Subcutaneous abdominal adipose tissue (tissue), 5 donors: Measurements from ENCODE around the gene ADORA2B.

Experiments used
- H3K27ac ChIP-seq: one replicate; pipeline ENCODE4 v1.7.0; 2013; ENCODE audit warnings: low read depth, mild to moderate bottlenecking, inconsistent platforms, low read length, moderate library complexity
- H3K27me3 ChIP-seq, 5 donors: one replicate each; pipeline ENCODE4 v1.7.0; 2013; ENCODE audit warnings: low read length in 5 of 5, inconsistent platforms in 1 of 5; ENCODE audit not compliant: control insufficient read depth in 5 of 5, insufficient read depth in 4 of 5
- H3K36me3 ChIP-seq, 5 donors: one replicate each; pipeline ENCODE4 v1.7.0; 2013; ENCODE audit warnings: low read length in 5 of 5; ENCODE audit not compliant: control insufficient read depth in 5 of 5, insufficient read depth in 5 of 5
- H3K4me1 ChIP-seq, 5 donors: one replicate each; pipeline ENCODE4 v1.7.0; 2013; ENCODE audit warnings: low read length in 5 of 5, mild to moderate bottlenecking in 3 of 5, moderate library complexity in 1 of 5; ENCODE audit not compliant: control insufficient read depth in 5 of 5, insufficient read depth in 5 of 5
- H3K4me3 ChIP-seq, 5 donors: one replicate each; pipeline ENCODE4 v1.7.0; 2013; ENCODE audit warnings: low read length in 5 of 5, low read depth in 1 of 5
- H3K9ac ChIP-seq, 5 donors: one replicate each; pipeline ENCODE4 v1.7.0; 2013; ENCODE audit warnings: low read length in 5 of 5, mild to moderate bottlenecking in 4 of 5, moderate library complexity in 3 of 5
- H3K9me3 ChIP-seq, 5 donors: one replicate each; pipeline ENCODE4 v1.7.0; 2013; ENCODE audit warnings: low read length in 5 of 5; ENCODE audit not compliant: control insufficient read depth in 5 of 5
- donor health status: healthy.
- donor health status: healthy.
- donor health status: healthy.
- donor health status: healthy.
- donor health status: healthy.

ADORA2B gene

GRCh38 chr17:15999141-15999973 lies 54.4 kb downstream of the ADORA2B start, which contains the start of the genes TTC19 and ZSWIM7:
TTC19 (plus strand) TSS chr17:15999824; CDS start chr17:15999849, 25 bp downstream.
ZSWIM7 (minus strand) TSS chr17:15999704; CDS start chr17:15999594, 110 bp downstream.
- H3K9me3 ChIP-seq, result peaks cover 0 to 3% (median 0%) of the 10 kb centered on the region in 5 donors
- H3K36me3 ChIP-seq, result peaks cover 10 to 33% (median 21%) of the 10 kb centered on the region in 5 donors
- peak within 1 kb of the TSS; percentile 81 to 92 (median 84) for H3K4me3 ChIP-seq
- H3K4me1 ChIP-seq, result peaks cover 4 to 32% (median 28%) of the 10 kb centered on the region in 5 donors
- peak within 1 kb of the TSS; percentile 98 for H3K27ac ChIP-seq
- no peaks in the 10 kb centered on the region for H3K27me3 ChIP-seq
- H3K9ac ChIP-seq, result peak within 1 kb of the TSS; percentile 83 to 92 (median 90)

GRCh38 chr17:15999974-16000827 lies 55.3 kb downstream of the ADORA2B start:
- H3K9me3 ChIP-seq, result peaks cover 0 to 3% (median 0%) of the 10 kb centered on the region in 5 donors
- H3K27ac ChIP-seq, result peak overlapping the region; percentile 77
- H3K4me1 ChIP-seq, result peaks cover 4 to 34% (median 29%) of the 10 kb centered on the region in 5 donors

GRCh38 chr17:16001226-16001897 lies 56.4 kb downstream of the ADORA2B start:
- H3K9ac ChIP-seq, result no peak overlapping the region
- peaks cover 0 to 3% (median 0%) of the 10 kb centered on the region in 5 donors for H3K9me3 ChIP-seq
- peaks cover 24 to 52% (median 40%) of the 10 kb centered on the region in 5 donors for H3K36me3 ChIP-seq
- peak overlapping the region in 3 of 5 donors; percentile 81 to 91 (median 84) for H3K4me3 ChIP-seq
- H3K4me1 ChIP-seq, result peaks cover 4 to 34% (median 29%) of the 10 kb centered on the region in 5 donors
- no peak overlapping the region for H3K27ac ChIP-seq
- H3K27me3 ChIP-seq, result no peaks in the 10 kb centered on the region

More at GRCh38 chr17:15999974-16000827, 55.3 kb downstream of the ADORA2B start:
- peaks cover 19 to 41% (median 29%) of the 10 kb centered on the region in 5 donors for H3K36me3 ChIP-seq
- H3K4me3 ChIP-seq, result peak overlapping the region; percentile 81 to 92 (median 84)
- H3K27me3 ChIP-seq, result no peaks in the 10 kb centered on the region
- H3K9ac ChIP-seq, result peak overlapping the region in 4 of 5 donors; percentile 83 to 90 (median 86)

- H3K9ac ChIP-seq, result no peak overlapping the region
- H3K4me3 ChIP-seq, result no peak overlapping the region
- no peak overlapping the region for H3K27ac ChIP-seq
- peaks cover 36 to 64% (median 52%) of the 10 kb centered on the region in 5 donors for H3K36me3 ChIP-seq
- H3K27me3 ChIP-seq, result no peaks in the 10 kb centered on the region
- H3K9me3 ChIP-seq, result peaks cover 0 to 3% (median 0%) of the 10 kb centered on the region in 5 donors
- peaks cover 4 to 34% (median 29%) of the 10 kb centered on the region in 5 donors for H3K4me1 ChIP-seq
Measured at GRCh38 chr17:16002708-16003260, 57.9 kb downstream of the ADORA2B start.

DNA sequence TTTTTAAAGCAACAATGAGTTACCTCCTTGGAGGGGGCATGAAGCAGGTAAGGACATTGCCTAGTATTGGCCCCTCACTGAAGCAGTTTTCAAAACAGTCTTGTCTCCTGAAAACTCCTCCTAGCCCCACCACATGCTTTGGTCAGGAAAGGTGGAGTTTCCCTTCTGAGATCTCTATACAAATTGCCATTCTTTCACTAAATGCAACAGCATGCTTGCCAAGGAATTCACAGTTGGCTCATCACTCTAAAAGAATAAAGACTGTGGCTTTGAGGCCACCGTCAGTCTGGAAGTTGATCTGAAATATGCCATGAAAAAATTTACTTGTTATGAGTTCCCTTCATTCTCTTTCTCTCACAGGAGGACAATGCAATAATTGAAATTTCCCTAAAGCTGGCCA lies 58.9 kb downstream of the ADORA2B start:
- Histone ChIP-seq H3K9me3 (peaks cover 0 to 3% (median 0%) of the 10 kb centered on the region in 5 donors), H3K27ac (peak overlapping the region; percentile 4), H3K4me3 (no peak overlapping the region), H3K36me3 (peaks cover 46 to 74% (median 63%) of the 10 kb centered on the region in 5 donors), H3K9ac (no peak overlapping the region), H3K27me3 (no peaks in the 10 kb centered on the region), H3K4me1 (peaks cover 4 to 33% (median 21%) of the 10 kb centered on the region in 5 donors)

DNA sequence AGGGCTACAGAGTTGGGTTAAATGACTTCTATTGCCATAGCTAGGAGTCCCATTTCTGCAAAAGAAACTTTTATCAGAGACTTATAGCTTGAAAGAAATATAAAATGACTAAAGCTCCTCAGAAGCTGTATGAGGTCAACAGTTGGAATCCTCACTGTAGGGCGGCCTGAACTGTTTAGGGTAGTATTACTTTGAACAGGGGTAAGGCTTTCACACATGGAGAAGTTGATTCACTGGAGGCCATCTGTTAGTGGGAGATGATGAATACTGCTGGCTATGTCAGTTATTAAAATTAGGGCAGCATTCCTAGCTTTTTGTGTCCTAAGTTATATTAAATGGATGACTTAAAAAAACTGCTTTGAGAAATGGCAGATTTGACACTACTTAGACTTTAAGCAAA lies 60.7 kb downstream of the ADORA2B start:
- Histone ChIP-seq H3K9ac (no peak overlapping the region), H3K36me3 (peaks cover 46 to 74% (median 67%) of the 10 kb centered on the region in 5 donors), H3K4me1 (peaks cover 4 to 27% (median 11%) of the 10 kb centered on the region in 5 donors), H3K27me3 (no peaks in the 10 kb centered on the region), H3K4me3 (no peak overlapping the region), H3K27ac (no peak overlapping the region), H3K9me3 (peaks cover 0 to 3% (median 0%) of the 10 kb centered on the region in 5 donors)

DNA sequence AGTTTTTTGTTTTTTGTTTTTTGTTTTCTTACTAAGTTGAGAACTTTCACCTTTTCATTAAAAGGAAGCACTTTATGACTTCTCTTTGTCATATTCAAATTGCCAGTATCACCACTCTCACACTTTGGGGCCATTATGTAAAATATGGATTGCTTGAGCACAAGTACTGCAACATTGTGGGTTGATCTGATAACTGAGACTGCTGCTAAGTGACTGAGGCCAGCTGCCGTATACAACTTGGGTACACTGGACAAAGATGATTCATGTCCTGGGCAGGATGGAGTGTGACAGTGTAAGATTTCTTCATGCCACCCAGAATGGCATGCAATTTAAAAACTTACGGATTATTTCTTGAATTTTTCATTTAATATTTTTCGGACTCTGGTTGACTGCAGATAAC lies 62.5 kb downstream of the ADORA2B start:
- no peak overlapping the region for H3K27ac ChIP-seq
- H3K9me3 ChIP-seq, result no peaks in the 10 kb centered on the region
- no peak overlapping the region for H3K4me3 ChIP-seq
- no peak overlapping the region for H3K9ac ChIP-seq
- H3K36me3 ChIP-seq, result peaks cover 48 to 68% (median 60%) of the 10 kb centered on the region in 5 donors
- peaks cover 0 to 20% (median 7%) of the 10 kb centered on the region in 5 donors for H3K4me1 ChIP-seq
- H3K27me3 ChIP-seq, result no peaks in the 10 kb centered on the region

- Histone ChIP-seq H3K4me3 (no peak overlapping the region), H3K27ac (peak overlapping the region; percentile 2), H3K9me3 (no peaks in the 10 kb centered on the region), H3K36me3 (peaks cover 9 to 21% (median 17%) of the 10 kb centered on the region in 5 donors), H3K4me1 (peaks cover 0 to 10% (median 0%) of the 10 kb centered on the region in 5 donors), H3K27me3 (no peaks in the 10 kb centered on the region), H3K9ac (no peak overlapping the region)
Measured at GRCh38 chr17:16013943-16014407, 69.0 kb downstream of the ADORA2B start.

DNA sequence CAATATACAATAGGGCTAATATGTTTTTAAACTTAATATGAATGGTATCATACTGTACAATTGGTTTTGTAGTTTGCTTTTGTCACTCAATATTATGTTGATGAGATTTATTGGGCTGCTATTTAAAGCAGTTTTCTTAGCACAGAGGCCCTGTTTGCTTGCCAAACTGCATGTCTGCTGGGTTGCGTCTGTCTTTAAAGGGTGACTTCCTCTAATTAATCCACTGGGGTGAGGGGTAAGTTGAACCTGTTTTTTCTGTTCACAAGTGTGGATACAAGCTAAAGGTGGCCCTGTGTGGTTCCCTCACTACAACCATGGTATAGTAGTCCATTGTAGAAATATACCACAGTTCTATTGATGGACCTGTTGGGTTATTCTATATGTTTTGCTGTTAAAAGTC lies 74.4 kb downstream of the ADORA2B start:
- no peaks in the 10 kb centered on the region for H3K27me3 ChIP-seq
- peaks cover 0 to 4% (median 0%) of the 10 kb centered on the region in 5 donors for H3K4me1 ChIP-seq
- H3K4me3 ChIP-seq, result no peak overlapping the region
- H3K27ac ChIP-seq, result no peak overlapping the region
- H3K36me3 ChIP-seq, result peaks cover 6 to 28% (median 15%) of the 10 kb centered on the region in 5 donors
- no peaks in the 10 kb centered on the region for H3K9me3 ChIP-seq
- no peak overlapping the region for H3K9ac ChIP-seq
